ENCODE data around the gene BIVM.

The BIVM gene

GRCh38 chr13:102781591-102781990 is 17.3 kb upstream of the BIVM start:
- in situ Hi-C loops (cut with MboI; ENCODE audit: low sequenced_read_pairs) = no loop called here

GRCh38 chr13:102784483-102784882 is 14.4 kb upstream of the BIVM start:
- in situ Hi-C loops (cut with MboI; ENCODE audit: low sequenced_read_pairs) = no loop called here

- in situ Hi-C loops (cut with MboI; ENCODE audit: low sequenced_read_pairs) = no loop called here
Measured at GRCh38 chr13:102788683-102789082, 10.2 kb upstream of the BIVM start.

- in situ Hi-C loops (cut with MboI; ENCODE audit: low sequenced_read_pairs) = no loop called here
Measured at GRCh38 chr13:102792396-102792795, 6.5 kb upstream of the BIVM start.

- in situ Hi-C loops (cut with MboI; ENCODE audit: low sequenced_read_pairs) = no loop called here
Measured at GRCh38 chr13:102793611-102794355, 5.1 kb upstream of the BIVM start.

- in situ Hi-C loops (cut with MboI; ENCODE audit: low sequenced_read_pairs) = no loop called here
Measured at GRCh38 chr13:102799426-102800144, 666 bp downstream of the BIVM start.

GRCh38 chr13:102800145-102801041 is 1.5 kb downstream of the BIVM start:
- in situ Hi-C loops (cut with MboI; ENCODE audit: low sequenced_read_pairs) = no loop called here

- in situ Hi-C loops (cut with MboI; ENCODE audit: low sequenced_read_pairs) = no loop called here
Measured at GRCh38 chr13:102805680-102806079, 6.8 kb downstream of the BIVM start.

- in situ Hi-C loops (cut with MboI; ENCODE audit: low sequenced_read_pairs) = no loop called here
Measured at GRCh38 chr13:102807699-102808098, 8.8 kb downstream of the BIVM start.

- in situ Hi-C loops (cut with MboI; ENCODE audit: low sequenced_read_pairs) = no loop called here
Measured at GRCh38 chr13:102812611-102813287, 13.8 kb downstream of the BIVM start.

GRCh38 chr13:102814025-102814607 is 15.2 kb downstream of the BIVM start:
- in situ Hi-C loops (cut with MboI; ENCODE audit: low sequenced_read_pairs) = no loop called here

- in situ Hi-C loops (cut with MboI; ENCODE audit: low sequenced_read_pairs) = no loop called here
Measured at GRCh38 chr13:102814793-102815192, 15.9 kb downstream of the BIVM start.

GRCh38 chr13:102815788-102816187 is 16.9 kb downstream of the BIVM start:
- in situ Hi-C loops (cut with MboI; ENCODE audit: low sequenced_read_pairs) = no loop called here

GRCh38 chr13:102816708-102817107 is 17.8 kb downstream of the BIVM start:
- in situ Hi-C loops (cut with MboI; ENCODE audit: low sequenced_read_pairs) = no loop called here

- in situ Hi-C loops (cut with MboI; ENCODE audit: low sequenced_read_pairs) = no loop called here
Measured at GRCh38 chr13:102817241-102817640, 18.3 kb downstream of the BIVM start.

- in situ Hi-C loops (cut with MboI; ENCODE audit: low sequenced_read_pairs) = no loop called here
Measured at GRCh38 chr13:102817907-102818306, 19.0 kb downstream of the BIVM start.

GRCh38 chr13:102825400-102825799 is 26.5 kb downstream of the BIVM start:
- in situ Hi-C loops (cut with MboI; ENCODE audit: low sequenced_read_pairs) = no loop called here

- in situ Hi-C loops (cut with MboI; ENCODE audit: low sequenced_read_pairs) = no loop called here
Measured at GRCh38 chr13:102825921-102826706, 27.2 kb downstream of the BIVM start.

- in situ Hi-C loops (cut with MboI; ENCODE audit: low sequenced_read_pairs) = no loop called here
Measured at GRCh38 chr13:102830646-102831045, 31.7 kb downstream of the BIVM start.

GRCh38 chr13:102836471-102836870 is 37.6 kb downstream of the BIVM start:
- in situ Hi-C loops (cut with MboI; ENCODE audit: low sequenced_read_pairs) = no loop called here

Data from hTERT RPE-1 (cell line).